HepG2 (cell line): ENCODE results near the gene PYGL. TPM values are rescaled to one million over a fixed set of nuclear protein-coding genes. Genes with fewer than 3 reads are reported as not detected.

Experiments used
- ATF2 ChIP-seq: sonication (generic); formaldehyde crosslinking; IDR thresholded peaks from 2 replicates; pipeline ENCODE4 v1.4.0; 2020; ENCODE audit warnings: missing genetic modification reagents
- CREB3 ChIP-seq: sonication (generic); formaldehyde crosslinking; IDR thresholded peaks from 2 replicates; pipeline ENCODE4 v1.5.0; 2020; ENCODE audit warnings: missing genetic modification reagents
- EEA1 ChIP-seq: sonication (generic); formaldehyde crosslinking; IDR thresholded peaks from 2 replicates; pipeline ENCODE4 v1.5.1; 2020; ENCODE audit warnings: mild to moderate bottlenecking, missing genetic modification reagents, borderline replicate concordance
- FLYWCH1 ChIP-seq: sonication (generic); formaldehyde crosslinking; IDR thresholded peaks from 2 replicates; pipeline ENCODE4 v1.8.1; 2023; ENCODE audit warnings: mild to moderate bottlenecking, missing genetic modification reagents
- GATAD1 ChIP-seq: IDR thresholded peaks from 2 replicates; pipeline ENCODE4 v1.6.1; 2016; ENCODE audit warnings: missing genetic modification reagents, missing compliant biosample characterization
- IKZF5 ChIP-seq: IDR thresholded peaks from 2 replicates; pipeline ENCODE4 v1.6.1; 2018; ENCODE audit warnings: missing genetic modification reagents, mild to moderate bottlenecking, missing compliant biosample characterization
- MEIS2 ChIP-seq: sonication (generic); formaldehyde crosslinking; IDR thresholded peaks from 2 replicates; pipeline ENCODE4 v1.9.0; 2021; ENCODE audit warnings: mild to moderate bottlenecking, missing genetic modification reagents
- MIER2 ChIP-seq: IDR thresholded peaks from 2 replicates; pipeline ENCODE4 v1.6.1; 2016; ENCODE audit warnings: missing biosample characterization, missing genetic modification reagents
- NAIF1 ChIP-seq: sonication (generic); formaldehyde crosslinking; IDR thresholded peaks from 2 replicates; pipeline ENCODE4 v1.5.0; 2020; ENCODE audit warnings: mild to moderate bottlenecking, missing genetic modification reagents, borderline replicate concordance
- REST ChIP-seq, 2 experiments: IDR thresholded peaks; 2 replicates each; pipeline ENCODE4 v1.6.1; 2011 to 2012; ENCODE audit warnings: low read length in 2 of 2, borderline replicate concordance in 1 of 2, low read depth in 1 of 2, mild to moderate bottlenecking in 1 of 2, moderate library complexity in 1 of 2
- SMYD3 ChIP-seq: sonication (generic); formaldehyde crosslinking; IDR thresholded peaks from 2 replicates; pipeline ENCODE4 v1.8.1; 2023; ENCODE audit warnings: mild to moderate bottlenecking, missing genetic modification reagents
- SNAI1 ChIP-seq: sonication (generic); formaldehyde crosslinking; IDR thresholded peaks from 2 replicates; pipeline ENCODE4 v1.5.0; 2020; ENCODE audit warnings: mild to moderate bottlenecking, missing genetic modification reagents, borderline replicate concordance
- SUZ12 ChIP-seq: fragments of 150-350 bp; IDR thresholded peaks from 2 replicates; pipeline ENCODE4 v1.6.1; 2014; ENCODE audit warnings: low read depth, low read length
- THYN1 ChIP-seq: sonication (generic); formaldehyde crosslinking; IDR thresholded peaks from 2 replicates; pipeline ENCODE4 v1.8.1; 2023; ENCODE audit warnings: low read depth, mild to moderate bottlenecking, moderate library complexity, missing genetic modification reagents, borderline replicate concordance
- ZNF101 ChIP-seq: sonication (generic); formaldehyde crosslinking; IDR thresholded peaks from 2 replicates; pipeline ENCODE4 v1.4.0; 2020; ENCODE audit warnings: mild to moderate bottlenecking, low read depth, missing genetic modification reagents, borderline replicate concordance
- ZNF501 ChIP-seq: sonication (generic); formaldehyde crosslinking; IDR thresholded peaks from 2 replicates; pipeline ENCODE4 v1.5.1; 2020; ENCODE audit warnings: mild to moderate bottlenecking, moderate library complexity, missing genetic modification reagents
- ZNF546 ChIP-seq: sonication (generic); formaldehyde crosslinking; conservative IDR thresholded peaks from 2 replicates; pipeline ENCODE4 v1.8.1; 2023; ENCODE audit warnings: mild to moderate bottlenecking, missing genetic modification reagents
- ZNF629 ChIP-seq: sonication (generic); formaldehyde crosslinking; conservative IDR thresholded peaks from 2 replicates; pipeline ENCODE4 v1.5.0; 2020; ENCODE audit warnings: missing genetic modification reagents
- ZNF773 ChIP-seq: sonication (generic); formaldehyde crosslinking; IDR thresholded peaks from 2 replicates; pipeline ENCODE4 v1.4.0; 2020; ENCODE audit warnings: missing genetic modification reagents, borderline replicate concordance
- polyA plus RNA-seq, 8 experiments: library from polyadenylated mRNA; depleted of rRNA in 3 of 8; stranded (reverse) in 7 of 8; unstranded in 1 of 8; fragments of >200 nt; fragmentation: Illumina TruSeq in 4 of 8; extraction: Trizol in 4 of 8; gene quantifications; 2 replicates each; pipeline versions ENCODE4 v1.2.1 to v1.2.3, GENCODE V29; 2011 to 2016; ENCODE audit warnings: low read depth in 4 of 8, missing spikeins in 1 of 8, mixed read lengths in 1 of 8; ENCODE audit not compliant: insufficient read depth in 1 of 8
- total RNA-seq, 5 experiments: library from RNA; depleted of rRNA; stranded (reverse); fragments of >200 nt; fragmentation: Illumina TruSeq; extraction: Trizol; gene quantifications; 2 replicates each; pipeline ENCODE4 v1.2.3, GENCODE V29; 2016; ENCODE audit warnings: low read depth in 1 of 5

The PYGL gene
- total and polyA plus RNA-seq, 2 of the 13 experiments (the other 11 are each of a cell fraction or from before 2014, with no cell fraction given): 98.4 to 110 TPM

GRCh38 chr14:50943943-50944646, at the start of gene PYGL (continued):
- no peak for TF ChIP-seq ZNF546 (CRISPR knock-in tag)
- TF ChIP-seq FLYWCH1 (CRISPR knock-in tag): no peak
- TF ChIP-seq CREB3: no peak
- TF ChIP-seq ATF2 (CRISPR knock-in tag): no peak; the same call in 1 of the 2 replicates
- TF ChIP-seq MEIS2 (CRISPR knock-in tag): 0 out of 2 replicates have a peak, but pooled peaks have one; percentile 15
- peak; percentile 38; the same call in 1 of the 2 replicates for TF ChIP-seq EEA1 (CRISPR knock-in tag)
- no peak; the same call in 1 of the 2 replicates for TF ChIP-seq ZNF773
- TF ChIP-seq THYN1 (CRISPR knock-in tag): no peak
- no peak for TF ChIP-seq SUZ12
- no peak; the same call in 1 of the 2 replicates for TF ChIP-seq ZNF501 (CRISPR knock-in tag)
- TF ChIP-seq ZNF101 (CRISPR knock-in tag): no peak
- peak; percentile 80; the same call in 1 of the 2 replicates for TF ChIP-seq SNAI1 (CRISPR knock-in tag)
- TF ChIP-seq IKZF5: peak; percentile 24; the same call in 1 of the 2 replicates
- TF ChIP-seq GATAD1 (CRISPR knock-in tag): no peak
- no peak for TF ChIP-seq MIER2
- TF ChIP-seq SMYD3 (CRISPR knock-in tag): no peak
- TF ChIP-seq ZNF629 (CRISPR knock-in tag): no peak
- peak in 1 of 2 experiments; percentile 23; a peak in 1 of 4 replicates for TF ChIP-seq REST (IDR thresholded peaks at IDR 0.05; ENCODE audit: borderline replicate concordance in 1 of 2, low read depth in 1 of 2, low read length in 2 of 2)
- peak; percentile 65; the same call in 1 of the 2 replicates for TF ChIP-seq NAIF1 (CRISPR knock-in tag)
